CD4-positive, alpha-beta T cell treated with Interleukin-4 for 4 hours (primary cell): Measurements from ENCODE around the gene KDM4B.

Source experiments
- DNase-seq: peaks from one replicate; pipeline ENCODE4 v3.0.0-alpha.2; 2020

KDM4B gene

DNA sequence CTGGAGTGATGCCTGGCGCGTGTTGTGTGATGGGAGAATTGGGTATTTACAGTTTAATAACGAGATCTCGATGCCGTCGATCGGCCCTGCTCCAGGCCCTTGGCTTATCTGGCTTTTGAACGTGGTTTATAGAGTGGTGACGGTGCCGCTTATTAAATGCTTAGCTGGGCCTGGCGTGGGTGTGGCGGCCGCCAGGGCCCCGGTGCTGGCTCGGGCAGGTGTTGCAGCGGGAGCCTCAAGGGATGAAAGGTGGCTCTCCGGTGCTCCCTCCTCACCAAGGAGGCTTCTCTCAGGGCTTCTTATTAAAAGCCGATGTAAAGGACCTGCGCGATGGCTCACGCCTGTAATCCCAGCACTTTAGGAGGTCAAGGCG, 173.8 kb downstream of the KDM4B start:
- DNase-seq, result no peak

DNA sequence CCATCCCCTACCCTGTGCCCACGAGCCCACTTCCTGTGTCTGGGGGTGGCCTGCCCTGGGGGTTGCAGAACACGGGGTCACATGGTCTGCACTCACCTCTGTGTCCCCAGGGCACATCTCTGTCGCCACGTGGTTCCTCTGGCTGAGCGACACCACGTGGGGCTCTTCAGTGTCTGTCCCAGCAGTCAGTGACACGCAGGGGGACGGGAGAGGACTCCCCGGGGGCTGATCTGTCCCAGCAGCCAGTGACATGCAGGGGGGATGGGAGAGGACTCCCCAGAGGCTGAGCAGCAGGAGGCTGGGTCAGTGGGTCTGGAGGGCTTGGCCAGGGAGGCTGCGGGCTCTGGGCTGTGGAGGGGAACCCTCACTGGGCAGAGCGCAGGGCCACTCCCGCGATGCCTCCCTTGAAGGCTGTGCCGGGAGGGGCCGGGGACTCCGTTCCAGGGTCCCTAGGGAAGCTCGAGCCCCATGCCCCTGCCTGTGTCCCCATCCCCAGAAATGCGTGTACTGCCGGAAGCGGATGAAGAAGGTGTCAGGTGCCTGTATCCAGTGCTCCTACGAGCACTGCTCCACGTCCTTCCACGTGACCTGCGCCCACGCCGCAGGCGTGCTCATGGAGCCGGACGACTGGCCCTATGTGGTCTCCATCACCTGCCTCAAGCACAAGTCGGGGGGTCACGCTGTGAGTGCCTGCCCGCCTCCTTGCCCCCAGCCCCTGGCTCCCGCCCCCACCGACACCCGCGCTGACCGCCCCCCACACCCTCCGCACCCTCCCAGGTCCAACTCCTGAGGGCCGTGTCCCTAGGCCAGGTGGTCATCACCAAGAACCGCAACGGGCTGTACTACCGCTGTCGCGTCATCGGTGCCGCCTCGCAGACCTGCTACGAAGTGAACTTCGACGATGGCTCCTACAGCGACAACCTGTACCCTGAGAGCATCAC, 174.8 kb downstream of the KDM4B start:
- no peak for DNase-seq

GRCh38 chr19:5144545-5145179, 175.7 kb downstream of the KDM4B start:
- DNase-seq, result no peak

GRCh38 chr19:5145521-5146511, 176.9 kb downstream of the KDM4B start:
- DNase-seq, result no peak

DNA sequence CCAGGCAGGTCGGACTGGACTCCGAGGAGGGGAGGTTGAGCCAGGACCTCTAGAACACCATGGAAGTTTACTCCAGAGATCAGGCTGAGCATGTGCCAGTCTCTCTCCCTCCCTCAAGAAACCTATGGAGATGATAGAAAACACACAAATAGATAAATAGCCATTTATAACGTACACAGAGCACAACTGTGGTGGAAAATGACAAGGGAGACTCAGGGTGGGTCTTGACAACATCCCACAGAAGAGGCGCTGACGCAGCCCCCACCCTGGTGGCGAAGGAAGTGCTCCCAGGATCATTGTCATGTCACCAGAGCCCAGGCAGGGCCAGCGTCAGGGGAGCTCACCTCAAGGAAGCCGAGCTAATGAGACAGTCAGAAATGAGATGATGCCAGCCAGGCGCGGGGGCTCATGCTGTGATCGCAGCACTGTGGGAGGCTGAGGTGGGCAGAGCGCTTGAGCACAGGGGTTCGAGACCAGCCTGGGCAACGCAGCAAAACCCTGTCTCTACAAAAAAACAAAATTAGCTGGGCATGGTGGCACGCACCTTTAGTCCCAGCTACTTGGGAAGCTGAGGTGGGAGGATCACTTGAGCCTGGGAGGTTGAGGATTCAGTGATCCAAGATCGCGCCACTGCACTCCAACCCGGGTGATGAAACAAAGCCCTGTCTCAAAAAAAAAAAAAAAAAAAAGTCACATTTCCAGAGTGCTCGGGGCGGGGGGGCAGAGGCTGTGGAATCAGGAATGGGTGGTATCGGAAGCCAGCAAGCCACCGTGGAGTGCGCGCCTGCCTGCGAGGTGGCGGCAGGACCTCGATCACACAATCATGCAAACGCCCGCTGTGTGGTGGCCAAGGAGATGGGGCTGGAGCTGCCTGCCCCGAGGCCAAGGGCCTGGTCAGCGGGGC, 178.4 kb downstream of the KDM4B start:
- no peak for DNase-seq

- no peak for DNase-seq
Observed at GRCh38 chr19:5147978-5148793, 179.3 kb downstream of the KDM4B start.

GRCh38 chr19:5148794-5149190, 179.9 kb downstream of the KDM4B start:
- DNase-seq, result no peak

DNA sequence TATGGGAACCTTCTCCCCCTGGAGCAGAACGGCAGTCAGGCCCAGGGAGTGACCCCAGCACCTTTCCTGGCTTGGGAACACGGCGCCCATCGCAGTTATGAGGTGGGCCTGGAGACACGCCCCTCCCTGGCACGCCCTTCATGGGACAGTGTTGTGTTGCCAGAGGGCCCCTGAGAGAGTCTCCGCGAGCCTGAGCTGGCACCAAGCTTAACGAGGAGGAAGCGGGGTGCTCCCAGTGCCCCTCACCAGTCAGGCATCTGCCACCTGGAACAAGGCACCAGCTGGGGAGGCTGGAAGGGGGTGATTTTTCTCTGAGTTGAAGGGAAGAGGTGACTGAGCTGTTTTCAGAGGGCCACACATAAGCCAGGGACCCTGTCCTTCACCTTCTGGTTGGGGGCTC, 180.6 kb downstream of the KDM4B start:
- DNase-seq, result no peak

GRCh38 chr19:5149932-5150901, 181.3 kb downstream of the KDM4B start:
- DNase-seq, result no peak

DNA sequence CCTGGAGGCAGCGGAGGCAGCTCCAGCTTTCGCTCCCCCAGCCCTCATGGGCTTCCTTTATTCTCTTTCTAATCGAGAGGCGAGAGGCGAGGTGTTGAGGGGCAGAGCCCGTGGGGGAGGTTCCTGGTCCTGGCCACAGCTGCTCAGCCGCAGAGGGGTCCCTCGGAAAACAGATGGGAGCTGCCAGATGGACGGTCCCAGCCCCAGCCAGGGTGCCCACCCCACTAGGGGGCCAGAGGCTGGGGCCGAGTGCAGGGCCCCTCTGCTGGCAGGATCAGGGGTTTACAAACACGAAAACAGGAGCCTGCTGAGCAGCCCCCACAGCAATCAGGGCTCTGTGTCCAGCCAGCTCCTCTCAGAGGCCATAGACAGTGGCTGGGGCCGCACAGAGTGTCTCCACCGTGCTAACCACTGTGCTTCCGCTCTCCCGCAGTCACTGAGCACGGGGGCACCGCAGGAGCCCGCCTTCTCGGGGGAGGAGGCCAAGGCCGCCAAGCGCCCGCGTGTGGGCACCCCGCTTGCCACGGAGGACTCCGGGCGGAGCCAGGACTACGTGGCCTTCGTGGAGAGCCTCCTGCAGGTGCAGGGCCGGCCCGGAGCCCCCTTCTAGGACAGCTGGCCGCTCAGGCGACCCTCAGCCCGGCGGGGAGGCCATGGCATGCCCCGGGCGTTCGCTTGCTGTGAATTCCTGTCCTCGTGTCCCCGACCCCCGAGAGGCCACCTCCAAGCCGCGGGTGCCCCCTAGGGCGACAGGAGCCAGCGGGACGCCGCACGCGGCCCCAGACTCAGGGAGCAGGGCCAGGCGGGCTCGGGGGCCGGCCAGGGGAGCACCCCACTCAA, 182.2 kb downstream of the KDM4B start:
- DNase-seq, result no peak

- no peak for DNase-seq
Observed at GRCh38 chr19:5152013-5152763, 183.3 kb downstream of the KDM4B start.

- DNase-seq, result no peak
Observed at GRCh38 chr19:5152767-5153532, 184.0 kb downstream of the KDM4B start.

GRCh38 chr19:5153601-5154128, 184.8 kb downstream of the KDM4B start:
- DNase-seq, result no peak

- no peak for DNase-seq
Observed at GRCh38 chr19:5154129-5154798, 185.4 kb downstream of the KDM4B start.

- no peak for DNase-seq
Observed at GRCh38 chr19:5154799-5155426, 186.0 kb downstream of the KDM4B start.
